ENCODE data around the gene MAX. TPM values are rescaled to one million over a fixed set of nuclear protein-coding genes. Genes with fewer than 3 reads are reported as not detected.
A peak's percentile ranks its signal among the peaks of the same experiment; 100 is the strongest.

MAX gene
- total and polyA plus RNA-seq, 10 donors = 58.7 to 162 (median 109) TPM

DNA sequence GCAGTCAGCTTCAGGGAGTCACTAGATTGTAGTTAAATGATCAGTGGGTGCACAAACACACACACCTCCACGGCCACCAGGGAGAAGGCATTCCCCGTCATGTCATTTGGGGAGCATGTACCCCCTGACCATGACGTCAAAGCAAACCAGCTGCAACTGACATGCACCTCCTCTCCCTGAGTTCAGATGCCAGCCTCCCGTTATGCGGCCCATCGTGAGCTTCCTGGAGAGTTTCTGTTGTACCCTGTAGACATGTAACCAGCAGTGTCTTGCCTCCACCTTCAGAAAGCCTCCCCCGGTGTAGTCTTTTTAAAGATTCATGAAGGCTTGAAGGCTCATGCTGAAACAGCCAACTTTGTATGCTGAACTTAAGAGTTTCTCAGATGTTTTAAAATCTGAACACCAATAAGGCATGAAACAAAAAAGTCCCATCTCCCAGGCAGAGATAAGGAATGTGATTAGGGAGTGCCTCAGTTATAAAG is 60.8 kb downstream of the MAX start:
- no peak overlapping the region for H3K27ac ChIP-seq
- 87 to 97% (median 93%) methylated on average over 7 of the region's 7 CpGs for WGBS, 5 donors
- H3K9me3 ChIP-seq = no peaks in the 10 kb centered on the region
- no peak overlapping the region for H3K4me3 ChIP-seq
- TF ChIP-seq POLR2AphosphoS5 (IDR thresholded peaks at IDR 0.05) = no peak
- TF ChIP-seq POLR2A (IDR thresholded peaks at IDR 0.05) = no peak
- TF ChIP-seq, protein P1, sequence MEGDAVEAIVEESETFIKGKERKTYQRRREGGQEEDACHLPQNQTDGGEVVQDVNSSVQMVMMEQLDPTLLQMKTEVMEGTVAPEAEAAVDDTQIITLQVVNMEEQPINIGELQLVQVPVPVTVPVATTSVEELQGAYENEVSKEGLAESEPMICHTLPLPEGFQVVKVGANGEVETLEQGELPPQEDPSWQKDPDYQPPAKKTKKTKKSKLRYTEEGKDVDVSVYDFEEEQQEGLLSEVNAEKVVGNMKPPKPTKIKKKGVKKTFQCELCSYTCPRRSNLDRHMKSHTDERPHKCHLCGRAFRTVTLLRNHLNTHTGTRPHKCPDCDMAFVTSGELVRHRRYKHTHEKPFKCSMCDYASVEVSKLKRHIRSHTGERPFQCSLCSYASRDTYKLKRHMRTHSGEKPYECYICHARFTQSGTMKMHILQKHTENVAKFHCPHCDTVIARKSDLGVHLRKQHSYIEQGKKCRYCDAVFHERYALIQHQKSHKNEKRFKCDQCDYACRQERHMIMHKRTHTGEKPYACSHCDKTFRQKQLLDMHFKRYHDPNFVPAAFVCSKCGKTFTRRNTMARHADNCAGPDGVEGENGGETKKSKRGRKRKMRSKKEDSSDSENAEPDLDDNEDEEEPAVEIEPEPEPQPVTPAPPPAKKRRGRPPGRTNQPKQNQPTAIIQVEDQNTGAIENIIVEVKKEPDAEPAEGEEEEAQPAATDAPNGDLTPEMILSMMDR (IDR thresholded peaks at IDR 0.05 in 8 of 11, conservative IDR thresholded peaks at IDR 0.05 in 3 of 11) = no peak
- H3K27me3 ChIP-seq (replicated peaks in 1 of 7) = no peaks in the 10 kb centered on the region
- intact Hi-C loops (cut with DNase I; ENCODE audit: low total_unique reads) = no loop called here
- peaks cover 0 to 35% (median 14%) of the 10 kb centered on the region in 6 donors for H3K4me1 ChIP-seq
- H3K36me3 ChIP-seq = peaks cover 0 to 63% (median 6%) of the 10 kb centered on the region in 6 donors
- DNase-seq = no peak

DNA sequence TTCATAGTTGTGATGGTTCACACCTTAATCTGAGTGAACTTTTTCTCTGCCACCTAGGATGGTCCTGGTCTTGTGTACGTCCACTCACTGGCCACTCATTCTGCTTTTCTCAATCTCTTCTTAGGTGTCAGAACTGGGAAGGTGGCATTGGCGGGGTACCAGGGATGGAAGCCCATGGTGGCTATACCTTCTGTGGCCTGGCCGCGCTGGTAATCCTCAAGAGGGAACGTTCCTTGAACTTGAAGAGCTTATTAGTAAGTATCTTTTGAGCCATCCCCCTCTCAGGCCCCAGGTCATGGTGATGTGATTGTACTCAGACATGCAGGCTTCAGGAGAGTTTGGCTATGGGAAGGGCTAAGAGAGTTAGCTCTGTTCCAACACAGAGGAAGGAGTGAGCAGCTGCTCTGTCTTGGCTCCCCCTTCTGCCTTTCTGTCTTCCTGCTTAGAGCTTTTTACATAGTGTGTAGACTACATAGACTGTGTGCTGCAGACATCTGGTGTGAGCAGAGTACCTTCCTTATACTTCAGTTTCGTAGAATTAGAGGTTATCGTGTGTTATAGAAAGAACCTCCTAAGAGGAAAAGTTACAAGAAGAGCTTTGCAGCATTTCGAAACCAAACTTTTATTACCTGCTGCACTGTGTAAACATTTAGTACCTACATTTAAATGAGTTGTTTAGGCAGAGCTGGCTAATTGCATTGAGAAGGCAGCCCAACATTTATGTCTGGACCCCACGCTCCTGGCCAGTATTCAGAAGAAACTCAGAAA is 61.5 kb downstream of the MAX start:
- no peak for DNase-seq
- Histone ChIP-seq H3K36me3 (peaks cover 0 to 57% (median 6%) of the 10 kb centered on the region in 6 donors), H3K4me1 (peaks cover 0 to 35% (median 14%) of the 10 kb centered on the region in 6 donors), H3K27me3 (replicated peaks in 1 of 7) (no peaks in the 10 kb centered on the region), H3K27ac (no peak overlapping the region), H3K9me3 (no peaks in the 10 kb centered on the region), H3K4me3 (no peak overlapping the region)
- intact Hi-C loops (cut with DNase I; ENCODE audit: low total_unique reads) = no loop called here
- TF ChIP-seq, protein P1 (IDR thresholded peaks at IDR 0.05 in 8 of 11, conservative IDR thresholded peaks at IDR 0.05 in 3 of 11) = no peak
- no peak for TF ChIP-seq POLR2AphosphoS5 (IDR thresholded peaks at IDR 0.05)
- TF ChIP-seq POLR2A (IDR thresholded peaks at IDR 0.05) = no peak
- WGBS, 5 donors = 87 to 94% (median 92%) methylated on average over 9 of the region's 9 CpGs

DNA sequence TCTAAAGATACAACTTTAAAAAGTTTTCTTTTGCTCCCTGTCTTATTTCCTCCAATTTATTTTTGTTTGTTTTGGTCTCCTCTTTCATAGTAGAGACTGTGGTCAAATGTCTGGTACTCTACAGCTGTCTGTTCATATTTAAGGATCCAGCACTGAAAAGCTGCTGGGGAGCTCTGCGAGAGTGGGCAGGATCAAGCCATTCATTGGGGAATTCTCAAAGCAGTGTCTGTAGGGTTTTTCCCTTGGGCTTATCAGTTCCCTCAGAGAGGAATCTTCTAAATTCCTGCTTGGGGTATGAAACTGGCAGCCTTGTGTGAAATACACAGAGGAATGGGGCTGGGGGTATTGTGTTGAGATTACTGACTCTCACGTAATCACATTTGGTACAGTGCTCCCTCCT is 63.4 kb downstream of the MAX start:
- no peak for TF ChIP-seq POLR2AphosphoS5 (IDR thresholded peaks at IDR 0.05)
- TF ChIP-seq, protein P1 (IDR thresholded peaks at IDR 0.05 in 8 of 11, conservative IDR thresholded peaks at IDR 0.05 in 3 of 11) = no peak
- no peak for TF ChIP-seq POLR2A (IDR thresholded peaks at IDR 0.05)
- H3K4me1 ChIP-seq = peaks cover 0 to 31% (median 15%) of the 10 kb centered on the region in 6 donors
- intact Hi-C loops (cut with DNase I; ENCODE audit: low total_unique reads) = no loop called here
- WGBS, 5 donors = 90 to 96% (median 93%) methylated on average over 2 of the region's 2 CpGs
- H3K27ac ChIP-seq = no peak overlapping the region
- peaks cover 0 to 43% (median 4%) of the 10 kb centered on the region in 6 donors for H3K36me3 ChIP-seq
- H3K4me3 ChIP-seq = no peak overlapping the region
- no peak for DNase-seq
- no peaks in the 10 kb centered on the region for H3K9me3 ChIP-seq
- no peaks in the 10 kb centered on the region for H3K27me3 ChIP-seq (replicated peaks in 1 of 7)

DNA sequence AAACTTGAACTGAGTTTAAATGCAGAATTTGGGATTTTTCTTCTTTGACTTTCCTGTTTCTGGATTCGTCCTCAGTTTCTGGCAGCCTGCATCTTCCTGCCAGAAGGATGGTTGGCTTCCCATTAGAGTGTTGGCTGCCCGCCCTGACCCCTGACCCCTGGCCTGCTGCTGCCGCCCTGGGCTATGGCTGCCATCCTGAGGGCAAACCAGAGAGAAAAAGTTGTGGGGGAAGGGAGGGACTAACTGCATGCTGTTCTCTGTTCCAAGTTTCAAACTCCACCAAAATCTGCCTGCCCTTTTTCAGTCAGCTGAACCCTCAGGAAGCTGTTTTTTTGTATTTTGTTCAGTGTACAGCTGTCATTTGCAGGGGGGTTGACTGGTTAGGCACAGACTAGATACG is 67.3 kb downstream of the MAX start:
- intact Hi-C loops (cut with DNase I; ENCODE audit: low total_unique reads) = no loop called here
- peak; percentile 82 for DNase-seq
- WGBS, 5 donors = 54 to 72% (median 66%) methylated on average over 4 of the region's 4 CpGs
- H3K9me3 ChIP-seq = no peaks in the 10 kb centered on the region
- H3K27ac ChIP-seq = peak overlapping the region in 7 of 8 donors; percentile 12 to 65 (median 48)
- H3K36me3 ChIP-seq = peaks cover 0 to 51% (median 12%) of the 10 kb centered on the region in 6 donors
- H3K27me3 ChIP-seq (replicated peaks in 1 of 7) = no peaks in the 10 kb centered on the region
- no peak overlapping the region for H3K4me3 ChIP-seq
- peaks cover 0 to 15% (median 4%) of the 10 kb centered on the region in 6 donors for H3K4me1 ChIP-seq
- TF ChIP-seq POLR2AphosphoS5 (IDR thresholded peaks at IDR 0.05) (peak; percentile 74 to 77 (median 77)), POLR2A (IDR thresholded peaks at IDR 0.05) (no peak)
